Activated CD8-positive, alpha-beta memory T cell treated with anti-CD3 and anti-CD28 coated beads for 4 hours (primary cell): ENCODE data around the gene PAX8.

Source experiments
- DNase-seq, 2 donors: peaks; one replicate each; pipeline ENCODE4 v3.0.0-alpha.2; 2020; ENCODE audit warnings: low read depth in 2 of 2

PAX8 gene

GRCh38 chr2:113183264-113183663 lies 95.5 kb downstream of the PAX8 start:
- no peak for DNase-seq

DNA sequence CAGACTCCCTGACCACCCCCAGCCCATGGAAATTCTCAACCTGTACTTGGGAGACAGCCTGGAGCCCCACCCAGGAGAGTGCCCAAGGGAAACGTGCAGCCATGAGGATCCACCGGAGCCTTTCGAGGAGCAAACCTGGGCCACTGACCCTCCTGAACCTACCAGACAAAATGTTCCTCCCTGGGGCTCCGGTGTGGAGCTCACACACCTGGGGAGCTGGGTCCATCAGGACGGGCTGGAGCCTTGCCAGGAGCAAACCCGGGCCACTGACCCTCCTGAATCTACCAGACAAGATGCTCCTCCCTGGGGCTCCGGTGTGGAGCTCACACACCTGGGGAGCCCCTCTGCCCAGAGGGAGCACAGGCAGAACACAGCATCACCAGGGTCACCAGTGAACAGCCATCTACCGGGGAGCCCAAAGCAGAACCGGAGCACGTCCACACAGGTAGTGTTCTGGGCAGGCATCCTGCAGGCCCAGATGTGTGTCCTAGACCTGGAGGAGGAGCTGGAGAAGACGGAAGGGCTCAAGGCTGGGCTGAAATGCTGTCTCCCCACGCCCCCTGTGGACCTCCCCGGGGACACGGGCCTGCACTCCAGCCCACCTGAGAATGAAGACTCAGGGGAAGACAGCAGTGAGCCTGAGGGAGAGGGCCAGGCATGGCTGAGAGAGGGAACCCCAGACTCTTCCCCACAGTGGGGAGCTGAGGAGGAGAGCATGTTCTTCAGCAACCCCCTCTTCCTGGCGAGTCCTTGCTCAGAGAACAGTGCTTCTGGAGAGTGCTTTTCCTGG lies 96.1 kb downstream of the PAX8 start:
- no peak for DNase-seq

GRCh38 chr2:113181258-113182051 lies 97.3 kb downstream of the PAX8 start:
- DNase-seq: no peak

GRCh38 chr2:113180131-113180946 lies 98.4 kb downstream of the PAX8 start:
- no peak for DNase-seq

GRCh38 chr2:113179446-113180045 lies 99.2 kb downstream of the PAX8 start:
- DNase-seq: no peak

DNA sequence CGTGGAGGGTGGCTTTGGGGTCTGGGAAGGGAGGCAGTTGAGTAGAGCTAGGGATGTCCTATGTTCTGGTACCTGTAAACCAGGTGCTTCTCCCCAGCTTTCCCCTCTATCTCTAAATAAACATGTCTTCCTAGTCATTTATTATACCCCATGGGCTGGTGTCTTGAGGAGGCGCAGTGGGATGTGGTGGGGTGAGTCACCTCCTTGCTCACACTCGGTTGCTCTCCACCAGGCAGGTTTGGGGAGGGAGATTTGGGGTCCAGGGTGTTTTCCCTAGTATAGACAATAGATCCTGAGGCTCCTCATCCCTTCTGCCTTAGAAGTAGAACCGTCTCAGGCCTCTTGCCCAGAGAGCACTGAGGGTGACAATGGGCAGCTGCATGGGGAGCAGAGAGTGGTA lies 99.8 kb downstream of the PAX8 start:
- DNase-seq: no peak

GRCh38 chr2:113178069-113178746 lies 100.5 kb downstream of the PAX8 start:
- no peak for DNase-seq

GRCh38 chr2:113176696-113177355 lies 101.9 kb downstream of the PAX8 start:
- DNase-seq: no peak

DNA sequence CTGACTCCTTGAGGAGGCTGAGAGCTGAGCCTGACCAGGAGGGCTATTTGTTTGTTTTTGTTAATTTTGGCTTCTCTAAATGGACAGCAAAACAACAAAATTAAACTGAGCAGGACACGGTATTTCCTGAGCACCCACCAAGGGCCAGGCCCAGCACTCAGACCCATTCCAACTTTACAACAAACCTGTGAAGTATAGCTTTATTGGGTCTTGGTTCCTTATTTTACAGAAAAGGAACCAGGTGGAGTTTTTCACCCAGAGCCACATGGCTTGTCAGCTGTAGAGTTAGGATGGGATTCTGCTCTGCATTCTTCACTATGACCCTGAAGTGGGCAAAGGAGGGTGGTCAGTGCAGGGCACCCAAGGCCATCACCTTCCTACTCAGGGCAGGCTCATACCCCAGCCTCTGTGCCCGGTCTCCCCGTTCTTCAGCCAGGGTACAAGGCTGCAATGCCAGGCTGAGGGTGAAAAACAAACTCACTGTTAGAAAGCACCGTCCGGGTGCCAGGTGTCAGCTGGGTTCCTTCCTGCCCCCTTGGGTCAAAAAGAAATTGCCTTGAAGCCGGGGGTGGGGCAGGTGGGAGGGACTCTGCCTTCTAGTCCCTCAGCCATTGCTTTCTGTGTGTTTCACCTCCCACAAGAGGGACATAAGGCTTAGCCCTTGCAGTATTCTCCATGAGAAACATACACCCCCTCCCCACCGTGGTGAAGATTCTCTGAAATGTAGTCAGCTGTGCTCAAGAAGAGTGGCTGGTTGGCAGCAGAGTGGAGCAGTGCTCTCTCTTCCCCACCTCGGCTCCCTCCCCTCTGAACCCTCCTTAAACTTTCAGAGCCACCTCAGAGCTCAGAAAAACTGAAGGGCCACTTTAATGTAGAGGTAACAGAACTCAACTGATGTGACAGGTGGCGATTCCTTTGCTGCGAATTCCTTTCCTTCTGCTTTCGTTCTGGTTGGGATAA lies 102.7 kb downstream of the PAX8 start:
- no peak for DNase-seq

DNA sequence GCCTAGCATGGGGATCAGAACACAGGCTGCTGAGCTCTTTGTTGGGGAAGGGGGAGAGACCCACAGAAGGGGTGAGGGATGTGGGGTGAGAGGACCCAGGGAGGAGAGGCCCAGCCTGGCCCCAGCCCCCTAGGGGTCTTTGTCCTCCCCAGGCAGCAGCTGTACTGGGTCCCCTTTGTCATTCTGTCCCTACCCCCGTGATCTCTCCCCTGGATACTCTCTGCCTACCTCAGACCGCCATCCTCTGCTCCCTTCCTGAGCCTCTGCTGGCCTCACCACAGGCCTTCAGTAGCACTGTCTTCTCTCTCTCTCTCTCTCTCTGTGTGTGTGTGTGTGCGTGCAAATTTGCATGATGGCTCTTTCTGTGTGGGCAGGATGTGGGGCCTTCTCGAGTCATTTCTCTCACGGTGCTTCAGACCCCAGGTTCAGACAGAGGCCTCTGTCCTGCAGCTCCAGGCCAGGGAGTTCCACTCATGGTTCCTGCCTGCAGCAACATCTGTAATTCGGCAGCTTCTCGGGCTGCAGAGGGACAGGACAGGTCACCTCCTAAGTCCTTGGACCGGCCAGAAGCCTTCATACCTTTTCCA lies 103.6 kb downstream of the PAX8 start:
- peak in 1 of 2 donors; percentile 42 for DNase-seq

- DNase-seq: no peak
Observed at GRCh38 chr2:113174376-113174750, 104.4 kb downstream of the PAX8 start.

- DNase-seq: peak; percentile 69 to 75
Observed at GRCh38 chr2:113173542-113174375, 105.0 kb downstream of the PAX8 start, which contains the start of gene PSD4. Gene PSD4, plus strand, starts transcription at chr2:113173971. Its CDS starts 8,486 bp downstream, at chr2:113182457.

- no peak for DNase-seq
Observed at GRCh38 chr2:113172721-113173541, 105.8 kb downstream of the PAX8 start.

GRCh38 chr2:113171334-113172075 lies 107.2 kb downstream of the PAX8 start:
- no peak for DNase-seq

DNA sequence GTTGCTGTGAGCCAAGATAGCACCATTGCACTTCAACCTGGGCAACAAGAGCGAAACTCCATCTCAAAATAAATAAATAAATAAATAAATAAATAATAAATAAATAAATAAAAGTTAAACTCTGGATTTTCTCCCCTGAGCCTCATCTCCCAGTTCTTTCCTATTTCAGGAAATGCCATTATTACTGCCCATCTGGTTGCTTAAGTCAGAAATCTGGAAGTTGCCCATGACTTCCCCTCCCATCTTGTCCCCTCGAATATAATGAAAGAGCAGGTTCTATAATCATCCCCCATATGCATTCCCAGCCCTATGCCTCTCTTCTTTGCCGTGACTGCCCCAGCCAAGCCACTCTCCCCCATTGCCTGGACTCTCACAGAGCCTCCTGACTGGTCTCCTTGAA lies 109.1 kb downstream of the PAX8 start:
- DNase-seq: no peak

- DNase-seq: no peak
Observed at GRCh38 chr2:113169002-113169530, 109.7 kb downstream of the PAX8 start.
